ENCODE results near the gene RCBTB1.

GRCh38 chr13:49543656-49544055 is 41.7 kb downstream of the RCBTB1 start:
- TF ChIP-seq CTCF (IDR thresholded peaks at IDR 0.05) (no peak), POLR2A (IDR thresholded peaks at IDR 0.05) (no peak)

Measured in lower leg skin (tissue), 3 donors.